Suprapubic skin (tissue), 4 donors: ENCODE data around the gene WNK4. TPM values are rescaled to one million over a fixed set of nuclear protein-coding genes. Genes with fewer than 3 reads are reported as not detected.
"Not testable (repeated sequence)": the region's sequence is repeated elsewhere in the genome, so short reads cannot be mapped to it uniquely, and the experiment has no call there.

ENCODE experiments used
- DNase-seq, 2 donors: peaks; one replicate each; pipeline ENCODE4 v3.0.0-alpha.2; 2019; ENCODE audit warnings: low spot score in 2 of 2
- H3K27ac ChIP-seq: fragments of 200-600 bp; sonication (generic); one replicate; pipeline ENCODE4 v1.5.1; 2019
- H3K27me3 ChIP-seq: fragments of 200-600 bp; sonication (generic); one replicate; pipeline ENCODE4 v1.5.1; 2019
- H3K36me3 ChIP-seq: fragments of 200-600 bp; sonication (generic); one replicate; pipeline ENCODE4 v1.5.1; 2019
- H3K4me1 ChIP-seq: fragments of 200-600 bp; sonication (generic); one replicate; pipeline ENCODE4 v1.5.1; 2019
- H3K4me3 ChIP-seq: fragments of 200-600 bp; sonication (generic); one replicate; pipeline ENCODE4 v1.5.1; 2019; ENCODE audit warnings: mild to moderate bottlenecking
- H3K9me3 ChIP-seq: fragments of 200-600 bp; sonication (generic); one replicate; pipeline ENCODE4 v1.5.1; 2019
- CTCF ChIP-seq, 2 donors: fragments of 200-600 bp in 1 of 2; fragments of 450-650 bp in 1 of 2; sonication (generic) in 1 of 2; IDR thresholded peaks; one replicate each; pipeline ENCODE4 v1.5.1; 2016 to 2019; ENCODE audit warnings: antibody characterized with exemption in 2 of 2, mild to moderate bottlenecking in 1 of 2, moderate library complexity in 1 of 2
- EP300 ChIP-seq: sonication (generic); formaldehyde crosslinking; IDR thresholded peaks from one replicate; pipeline ENCODE4 v1.6.1; 2017; ENCODE audit warnings: antibody characterized with exemption
- POLR2A ChIP-seq, 2 donors: fragments of 450-650 bp; IDR thresholded peaks; one replicate each; pipeline ENCODE4 v1.6.1; 2017; ENCODE audit warnings: antibody characterized with exemption in 2 of 2, mild to moderate bottlenecking in 2 of 2, moderate library complexity in 2 of 2
- POLR2AphosphoS5 ChIP-seq, 3 donors: sonication (generic); formaldehyde crosslinking; IDR thresholded peaks; one replicate each; pipeline ENCODE4 v1.6.1; 2017; ENCODE audit warnings: antibody characterized with exemption in 3 of 3
- WGBS: methylation state at CpG from one replicate; pipeline ENCODE4 v1.1.5; 2018; 5-methylcytosine and 5-hydroxymethylcytosine counted together
- total RNA-seq, 4 donors: library from RNA; depleted of rRNA; stranded (reverse); fragments of >200 nt; gene quantifications; one replicate each; pipeline ENCODE4 v1.1.0, GENCODE V29; 2016

Gene WNK4
- total RNA-seq, 4 donors from 2014 or later: 0.40 to 1.1 (median 0.98) TPM; not detected in 1

GRCh38 chr17:42767512-42767911 lies 12.9 kb upstream of the WNK4 start:
- Histone ChIP-seq H3K9me3 (no peaks in the 10 kb centered on the region), H3K27me3 (no peaks in the 10 kb centered on the region), H3K27ac (no peak overlapping the region), H3K4me1 (peaks cover 9% of the 10 kb centered on the region), H3K36me3 (no peaks in the 10 kb centered on the region), H3K4me3 (no peak overlapping the region)
- DNase-seq: no peak
- TF ChIP-seq POLR2A (IDR thresholded peaks at IDR 0.05): no peak
- no peak for TF ChIP-seq POLR2AphosphoS5 (IDR thresholded peaks at IDR 0.05)
- no peak for TF ChIP-seq EP300
- TF ChIP-seq CTCF (IDR thresholded peaks at IDR 0.05): no peak

- not testable (repeated sequence) for H3K27ac ChIP-seq, H3K27me3 ChIP-seq, H3K4me3 ChIP-seq, H3K9me3 ChIP-seq, H3K4me1 ChIP-seq, H3K36me3 ChIP-seq, DNase-seq
- WGBS: 77% methylated on average over 9 of the region's 9 CpGs
Measured at GRCh38 chr17:42768006-42768405, 12.4 kb upstream of the WNK4 start.

- not testable (repeated sequence) for H3K36me3 ChIP-seq, H3K4me3 ChIP-seq, DNase-seq, H3K27ac ChIP-seq, H3K27me3 ChIP-seq, H3K9me3 ChIP-seq
- H3K4me1 ChIP-seq: peaks cover 11% of the 10 kb centered on the region
- 87% methylated on average over 10 of the region's 10 CpGs for WGBS
Measured at GRCh38 chr17:42769964-42770363, 10.4 kb upstream of the WNK4 start.

GRCh38 chr17:42772945-42773289 lies 7.5 kb upstream of the WNK4 start:
- WGBS: 3% methylated on average over 3 of the region's 3 CpGs

GRCh38 chr17:42773290-42774035 lies 6.9 kb upstream of the WNK4 start, which contains the start of gene VPS25:
VPS25 (plus strand) TSS chr17:42773449; CDS start chr17:42773476, 27 bp downstream.
- no peak for TF ChIP-seq EP300
- TF ChIP-seq CTCF (IDR thresholded peaks at IDR 0.05): no peak
- peak; percentile 10 to 61 for TF ChIP-seq POLR2A (IDR thresholded peaks at IDR 0.05)
- TF ChIP-seq POLR2AphosphoS5 (IDR thresholded peaks at IDR 0.05): peak in 2 of 3 donors; percentile 22 to 64
- 1% methylated on average over 14 of the region's 39 CpGs for WGBS
- peak within 1 kb of the TSS; percentile 83 for H3K27ac ChIP-seq
- peak within 1 kb of the TSS; percentile 92 for H3K4me3 ChIP-seq
- peak in 1 of 2 donors; percentile 86 for DNase-seq
- peaks cover 31% of the 10 kb centered on the region for H3K36me3 ChIP-seq
- no peaks in the 10 kb centered on the region for H3K9me3 ChIP-seq
- peaks cover 11% of the 10 kb centered on the region for H3K4me1 ChIP-seq
- no peaks in the 10 kb centered on the region for H3K27me3 ChIP-seq

More at GRCh38 chr17:42772945-42773289, 7.5 kb upstream of the WNK4 start:
- no peak for DNase-seq
- Histone ChIP-seq H3K27ac (peak overlapping the region; percentile 83), H3K4me3 (peak overlapping the region; percentile 92), H3K27me3 (no peaks in the 10 kb centered on the region), H3K4me1 (peaks cover 11% of the 10 kb centered on the region), H3K36me3 (peaks cover 25% of the 10 kb centered on the region), H3K9me3 (no peaks in the 10 kb centered on the region)
- no peak for TF ChIP-seq EP300
- no peak for TF ChIP-seq CTCF (IDR thresholded peaks at IDR 0.05)
- TF ChIP-seq POLR2AphosphoS5 (IDR thresholded peaks at IDR 0.05): no peak
- no peak for TF ChIP-seq POLR2A (IDR thresholded peaks at IDR 0.05)

- H3K36me3 ChIP-seq: peaks cover 38% of the 10 kb centered on the region
- DNase-seq: no peak
- no peak overlapping the region for H3K27ac ChIP-seq
- H3K27me3 ChIP-seq: no peaks in the 10 kb centered on the region
- peaks cover 11% of the 10 kb centered on the region for H3K4me1 ChIP-seq
- peak overlapping the region; percentile 92 for H3K4me3 ChIP-seq
- WGBS: 59% methylated on average over 3 of the region's 3 CpGs
- TF ChIP-seq POLR2A (IDR thresholded peaks at IDR 0.05) (no peak), EP300 (no peak), POLR2AphosphoS5 (IDR thresholded peaks at IDR 0.05) (no peak), CTCF (IDR thresholded peaks at IDR 0.05) (no peak)
- H3K9me3 ChIP-seq: no peaks in the 10 kb centered on the region
Measured at GRCh38 chr17:42774066-42774745, 6.2 kb upstream of the WNK4 start.
